Activated CD8-positive, alpha-beta memory T cell treated with anti-CD3 and anti-CD28 coated beads for 36 hours (primary cell): Measurements from ENCODE around the gene ARMH1. TPM values are rescaled to one million over a fixed set of nuclear protein-coding genes. Genes with fewer than 3 reads are reported as not detected.

Experiments used
- CTCF ChIA-PET: fragments of 350-600 bp; sonication (Branson Sonifier 250); formaldehyde crosslinking; loops from one replicate; lab custom pipeline; 2021; ENCODE audit warnings: antibody characterized with exemption; lab: Charles Lee
- POLR2A ChIA-PET: fragments of 350-600 bp; sonication (Branson Sonifier 250); formaldehyde crosslinking; loops from one replicate; lab custom pipeline; 2021; ENCODE audit warnings: antibody characterized with exemption; lab: Charles Lee
- total RNA-seq, 2 experiments: library from RNA; stranded (reverse); gene quantifications; one replicate each; pipeline ENCODE4 v1.2.3, GENCODE V29; 2021

ARMH1 gene
- total RNA-seq, 2 experiments from 2014 or later: 49.6 to 52.0 TPM

DNA sequence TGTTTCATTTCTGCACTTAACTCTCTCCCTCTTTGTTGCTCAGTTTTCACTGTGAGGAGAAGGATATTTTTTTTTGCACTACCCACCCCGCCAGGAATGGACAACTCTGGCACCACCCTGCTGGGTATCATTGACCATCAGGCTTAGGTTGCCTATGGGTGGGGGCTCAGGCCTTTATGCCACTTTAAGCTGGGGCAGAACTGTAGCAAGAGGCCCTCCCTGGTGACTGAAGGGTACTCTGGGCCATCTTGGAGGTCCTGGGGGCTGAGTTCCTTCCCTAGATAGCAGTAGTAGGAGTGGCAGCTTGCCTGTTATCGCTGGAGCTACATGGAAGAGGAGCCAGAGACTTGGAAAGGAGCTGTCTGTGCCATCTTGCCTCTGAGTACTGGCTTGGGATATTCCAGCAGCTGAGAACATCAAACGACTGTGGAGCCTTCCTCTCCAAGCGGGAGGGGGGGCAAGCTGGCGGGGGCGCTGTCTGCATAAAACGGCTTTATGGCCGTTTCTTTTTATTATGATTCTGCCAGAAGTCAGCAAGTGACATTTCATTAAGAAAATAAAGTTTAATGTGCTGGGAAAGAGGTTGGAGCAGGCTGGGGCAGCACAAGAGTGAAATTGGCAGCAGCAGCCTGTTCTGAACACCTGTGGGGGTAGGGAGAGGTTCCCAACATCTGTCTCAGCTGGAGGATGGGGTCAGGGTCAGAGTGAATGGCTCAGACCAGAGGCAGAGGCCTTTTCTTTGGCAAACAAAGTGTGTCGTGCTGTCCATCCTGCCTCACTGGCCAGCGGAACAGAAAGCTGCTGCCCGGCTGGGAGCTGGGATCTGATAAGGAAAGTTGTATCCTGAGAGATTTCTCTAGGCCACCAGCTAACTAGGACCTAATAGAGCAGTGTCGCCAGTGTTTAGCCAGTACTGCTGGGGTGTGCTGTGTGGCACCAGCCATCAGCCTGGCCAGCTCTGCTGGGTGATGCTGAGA is 33.1 kb upstream of the ARMH1 start:
- ChIA-PET POLR2A (interaction anchor here (0.9 kb wide), 1 partner anchor 9 kb away, joined by 4 read pairs; no protein-coding TSS in a partner anchor), CTCF (interaction anchor here (0.6 to 3.8 kb wide), 5 partner anchors 10 to 25 kb away, joined by 3 to 19 read pairs (median 5); no protein-coding TSS in a partner anchor)

DNA sequence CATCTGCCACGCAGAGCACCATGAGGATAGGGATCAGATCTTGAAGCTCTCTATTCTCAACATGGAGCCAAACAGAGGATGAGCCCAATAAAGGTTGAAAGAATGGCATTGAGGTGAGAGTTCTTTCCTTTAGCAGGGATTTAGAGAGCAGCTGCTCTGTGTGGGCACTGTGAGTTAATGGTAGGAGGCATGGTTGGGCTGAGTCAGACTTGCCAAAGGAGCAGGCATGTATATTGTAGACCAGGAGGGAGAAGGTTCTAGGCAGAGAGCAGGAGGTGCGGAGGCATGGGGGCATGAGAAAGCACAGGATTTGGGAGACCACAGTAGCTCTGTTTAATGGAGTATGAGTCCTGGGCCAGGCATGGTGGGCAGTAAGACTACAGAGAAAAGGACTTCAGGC is 32.3 kb upstream of the ARMH1 start:
- CTCF ChIA-PET: interaction anchor here (1.1 to 1.5 kb wide), 3 partner anchors 9 to 11 kb away, joined by 3 to 5 read pairs (median 5); no protein-coding TSS in a partner anchor
- POLR2A ChIA-PET: interaction anchor here (0.9 to 1.3 kb wide), 2 partner anchors 8 to 10 kb away, joined by 3 to 7 read pairs; no protein-coding TSS in a partner anchor

DNA sequence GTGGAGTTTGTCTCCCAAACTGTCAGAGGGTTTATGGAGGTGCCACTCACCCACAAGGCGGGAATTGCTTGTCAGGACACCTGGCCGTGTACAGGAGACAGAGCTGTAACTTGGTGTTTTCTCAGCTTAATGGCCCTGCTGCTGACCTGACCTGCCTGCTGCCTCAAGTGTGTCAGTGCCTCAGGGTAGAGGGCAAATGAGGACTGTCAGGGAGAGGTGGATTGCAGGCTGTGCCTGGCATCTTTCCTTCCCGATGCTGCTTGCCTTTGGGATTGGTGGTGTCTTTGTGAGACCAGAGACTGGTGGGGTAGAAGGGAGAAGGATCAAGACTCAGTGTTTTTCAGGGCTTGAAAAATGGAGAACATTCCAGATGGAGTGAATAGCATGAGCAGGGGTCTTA is 31.6 kb upstream of the ARMH1 start:
- POLR2A ChIA-PET: interaction anchor here (0.9 to 1.3 kb wide), 2 partner anchors 7 to 11 kb away, joined by 3 to 7 read pairs; no protein-coding TSS in a partner anchor
- CTCF ChIA-PET: interaction anchor here (0.6 kb wide), 1 partner anchor 144 kb away, joined by 3 read pairs; no protein-coding TSS in a partner anchor

DNA sequence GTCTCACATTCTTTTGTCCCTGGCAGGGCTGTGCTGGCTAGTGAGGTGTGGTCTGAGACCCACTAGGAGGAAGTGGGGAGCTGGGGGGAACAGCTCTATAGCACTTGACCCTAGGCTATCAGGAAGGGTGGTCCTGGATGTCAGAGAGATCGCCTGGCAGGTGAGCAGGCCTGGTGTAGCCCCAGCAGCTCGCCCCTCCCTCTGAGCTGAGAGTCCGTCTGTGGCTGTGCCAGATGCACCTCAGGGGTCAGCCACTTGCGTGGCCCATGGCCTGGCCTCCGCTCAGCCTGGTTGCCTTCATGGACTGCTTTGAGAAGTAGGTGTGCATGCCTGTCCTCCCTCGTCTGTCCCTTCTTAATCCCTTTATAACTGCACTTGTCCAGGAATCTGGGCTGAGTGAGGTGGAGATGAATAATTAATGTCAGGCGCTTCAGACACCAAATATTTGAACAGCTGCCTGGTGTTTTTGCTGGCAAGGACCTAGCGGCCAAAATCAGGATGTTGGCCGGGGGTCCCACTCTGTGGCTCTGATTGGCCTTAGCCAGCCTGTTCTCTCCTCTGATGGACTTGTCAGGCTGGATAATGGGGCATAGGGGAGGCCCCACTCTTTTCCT is 30.7 kb upstream of the ARMH1 start:
- CTCF ChIA-PET: interaction anchor here (1.1 kb wide), 1 partner anchor 9 kb away, joined by 4 read pairs; no protein-coding TSS in a partner anchor
- POLR2A ChIA-PET: no interaction called here

DNA sequence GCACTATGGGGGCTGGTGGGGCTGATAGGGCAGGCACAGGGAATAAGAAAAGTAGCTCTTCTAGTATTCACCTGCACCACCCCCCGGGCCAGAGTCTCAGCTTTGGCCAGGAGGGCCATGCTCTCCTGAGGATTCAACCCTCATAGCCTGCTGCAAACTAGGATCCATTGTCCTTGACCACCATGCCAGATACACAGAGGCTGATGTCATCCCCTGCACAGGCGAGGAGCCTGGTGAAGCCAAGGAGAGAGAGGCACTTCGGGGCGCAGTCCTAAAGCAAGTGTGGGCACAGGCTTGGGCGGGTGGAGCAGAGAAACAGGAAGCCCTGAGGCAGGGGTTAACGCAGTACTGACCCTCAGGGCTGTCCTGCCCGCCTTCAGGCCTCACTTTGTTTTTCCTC is 29.7 kb upstream of the ARMH1 start:
- ChIA-PET POLR2A (no interaction called here), CTCF (no interaction called here)

DNA sequence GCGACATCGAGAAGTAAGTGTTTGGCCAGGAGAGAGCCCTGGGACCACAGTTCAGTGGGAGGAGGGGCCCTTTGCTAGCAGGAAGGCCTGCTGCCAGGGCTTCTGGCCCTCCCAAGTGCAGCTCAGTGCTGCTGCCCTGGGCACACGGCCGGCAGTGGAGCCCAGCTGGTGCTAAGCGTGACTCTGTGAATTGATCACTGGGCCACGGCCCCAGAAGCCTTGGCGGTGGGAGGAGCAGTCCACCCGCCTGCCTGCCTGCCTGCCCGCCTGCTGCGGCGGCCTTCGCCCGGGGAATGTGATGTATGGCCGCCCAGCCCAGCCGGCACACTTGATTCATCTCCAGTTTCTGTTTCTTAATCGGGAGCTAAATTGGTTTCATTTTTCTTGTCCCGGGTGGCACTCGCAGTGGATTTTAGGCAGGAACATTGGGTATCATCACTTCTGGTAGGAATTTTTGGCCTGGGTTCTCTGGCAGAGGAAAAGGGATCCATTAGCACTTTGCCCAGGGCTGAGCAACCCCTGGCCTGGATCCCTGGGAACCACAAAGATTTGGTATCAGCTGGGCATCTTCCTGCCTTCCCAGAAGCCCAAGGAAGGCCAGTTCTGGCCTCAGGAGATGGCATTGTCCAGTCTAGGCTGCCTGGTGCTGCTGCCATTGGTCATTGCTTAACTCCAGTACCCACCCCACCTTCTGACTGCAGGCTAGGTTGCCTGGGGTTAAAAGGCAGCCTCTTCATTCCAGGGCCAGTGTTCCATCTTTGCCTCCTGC is 28.9 kb upstream of the ARMH1 start:
- ChIA-PET CTCF (no interaction called here), POLR2A (no interaction called here)

DNA sequence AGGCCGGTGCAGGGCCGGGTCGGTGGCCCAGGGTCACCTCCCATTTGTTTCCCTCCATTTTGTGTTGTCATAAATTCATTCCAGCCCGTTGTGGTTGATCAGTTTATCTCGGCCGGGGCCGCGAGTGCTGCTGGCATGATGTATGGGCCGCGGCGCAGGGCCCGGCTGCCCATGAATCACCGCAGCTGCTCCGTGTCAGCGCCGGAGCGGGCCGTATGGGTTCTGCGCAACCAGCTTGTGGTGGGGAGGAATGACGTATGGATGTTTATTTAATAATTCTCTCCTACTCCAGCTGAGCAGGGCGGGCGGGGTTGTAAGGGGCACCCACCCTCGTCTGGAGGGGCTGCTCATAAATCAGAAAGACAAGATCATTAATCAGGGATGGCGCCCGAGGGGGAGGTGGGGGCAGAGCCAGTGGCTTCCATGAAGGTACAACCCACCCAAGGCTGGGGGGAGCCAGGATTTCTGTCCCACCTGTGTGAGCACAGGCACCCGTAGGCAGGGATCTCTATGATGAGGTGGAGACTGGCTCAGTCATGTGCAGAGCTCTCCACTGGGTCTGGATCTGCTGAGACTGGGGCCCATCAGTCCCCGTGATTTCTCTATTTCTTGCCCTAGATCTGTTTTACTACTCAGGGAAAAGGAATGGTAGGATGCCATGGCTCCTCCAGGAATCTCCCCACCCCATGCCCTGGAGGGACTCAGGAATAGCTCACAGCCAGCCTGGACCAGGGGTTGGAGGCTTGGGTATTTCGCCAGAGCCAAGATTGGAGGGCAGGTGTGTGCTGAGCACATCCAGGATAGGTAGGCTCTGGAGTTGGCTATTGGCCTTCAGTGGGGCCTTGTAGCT is 28.0 kb upstream of the ARMH1 start:
- ChIA-PET POLR2A (interaction anchor here (1.0 kb wide), 1 partner anchor 14 kb away, joined by 4 read pairs; no protein-coding TSS in a partner anchor), CTCF (no interaction called here)

DNA sequence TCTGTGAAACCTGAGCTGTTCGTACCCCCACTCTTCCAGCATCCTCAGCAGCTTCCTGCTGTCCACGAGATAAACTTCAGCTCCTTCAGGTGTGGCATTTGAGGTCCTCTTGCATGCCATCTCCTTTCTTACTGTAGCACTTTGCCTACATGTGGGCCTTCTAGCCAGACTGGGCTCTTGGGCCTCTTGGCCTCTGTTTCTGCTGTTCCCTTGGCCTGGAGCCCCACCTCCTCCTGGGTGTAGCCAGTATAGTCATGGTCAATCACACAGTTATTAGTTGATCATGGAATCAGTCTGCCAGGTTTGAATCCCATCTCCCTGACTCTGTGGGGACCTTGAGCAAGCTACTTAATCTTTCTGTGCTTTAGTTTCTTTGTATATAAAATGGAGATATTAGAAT is 26.6 kb upstream of the ARMH1 start:
- ChIA-PET CTCF (interaction anchor here (0.5 to 0.6 kb wide), 2 partner anchors 622 to 928 kb away, joined by 3 to 4 read pairs; no protein-coding TSS in a partner anchor), POLR2A (interaction anchor here (1.0 to 1.1 kb wide), 2 partner anchors 16 to 17 kb away, joined by 4 to 5 read pairs; no protein-coding TSS in a partner anchor)

DNA sequence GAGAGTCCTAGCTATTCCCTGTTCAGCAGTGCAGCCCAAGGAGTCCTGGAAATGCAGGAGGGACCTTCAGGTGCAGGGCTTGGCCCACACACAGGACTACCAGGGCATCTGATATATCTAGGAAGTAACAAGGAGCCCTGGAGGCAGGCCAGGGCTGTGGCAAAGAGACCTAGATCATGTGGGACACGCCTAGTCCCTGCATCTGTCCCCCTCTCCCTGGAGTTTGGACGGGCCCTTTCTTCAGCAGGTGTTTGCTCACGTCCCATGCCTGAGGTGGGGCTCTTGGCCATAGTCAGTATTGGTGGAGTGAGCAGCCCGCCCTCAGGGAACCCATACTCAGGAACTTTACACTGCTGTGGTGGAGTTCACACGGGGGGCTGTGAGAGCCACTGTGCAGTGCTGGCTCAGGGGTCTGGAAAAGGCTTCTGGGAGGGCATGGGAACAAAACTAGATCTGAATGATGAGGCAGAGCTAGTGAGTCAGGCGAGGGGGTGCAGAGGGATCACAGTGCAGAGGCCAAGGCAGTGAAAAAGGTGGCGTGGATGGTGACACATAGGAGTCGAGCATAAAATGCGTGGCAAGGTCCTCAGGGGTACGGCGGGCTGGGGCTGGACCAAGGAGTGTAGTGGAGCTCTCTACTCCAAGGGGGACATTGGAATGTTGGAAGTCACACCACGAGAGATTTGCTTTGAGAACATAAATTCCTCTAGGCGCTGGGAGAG is 25.8 kb upstream of the ARMH1 start:
- ChIA-PET CTCF (interaction anchor here (0.5 to 0.6 kb wide), 2 partner anchors 71 to 929 kb away, joined by 3 to 5 read pairs; no protein-coding TSS in a partner anchor), POLR2A (interaction anchor here (1.1 kb wide), 1 partner anchor 17 kb away, joined by 5 read pairs; no protein-coding TSS in a partner anchor)

DNA sequence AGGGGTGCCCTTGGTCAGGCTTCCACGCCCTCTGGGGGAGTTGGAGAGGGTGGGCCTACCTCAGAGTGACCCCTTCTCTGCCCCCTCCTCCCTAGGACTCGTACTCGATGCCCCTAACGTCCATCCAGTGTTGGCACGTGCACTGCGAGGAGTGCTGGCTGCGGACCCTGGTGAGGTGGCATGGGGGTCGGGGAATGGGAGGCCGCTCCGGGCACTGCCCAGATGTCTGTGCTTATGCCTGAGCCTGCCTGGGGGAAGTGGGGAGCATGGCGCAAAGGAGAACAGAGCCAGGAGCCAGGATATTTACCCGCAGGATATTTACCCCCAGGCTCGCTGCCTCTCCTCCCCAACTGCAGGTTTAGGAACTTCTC is 24.7 kb upstream of the ARMH1 start:
- ChIA-PET POLR2A (interaction anchor here (1.0 kb wide), 1 partner anchor 7 kb away, joined by 3 read pairs; no protein-coding TSS in a partner anchor), CTCF (no interaction called here)

DNA sequence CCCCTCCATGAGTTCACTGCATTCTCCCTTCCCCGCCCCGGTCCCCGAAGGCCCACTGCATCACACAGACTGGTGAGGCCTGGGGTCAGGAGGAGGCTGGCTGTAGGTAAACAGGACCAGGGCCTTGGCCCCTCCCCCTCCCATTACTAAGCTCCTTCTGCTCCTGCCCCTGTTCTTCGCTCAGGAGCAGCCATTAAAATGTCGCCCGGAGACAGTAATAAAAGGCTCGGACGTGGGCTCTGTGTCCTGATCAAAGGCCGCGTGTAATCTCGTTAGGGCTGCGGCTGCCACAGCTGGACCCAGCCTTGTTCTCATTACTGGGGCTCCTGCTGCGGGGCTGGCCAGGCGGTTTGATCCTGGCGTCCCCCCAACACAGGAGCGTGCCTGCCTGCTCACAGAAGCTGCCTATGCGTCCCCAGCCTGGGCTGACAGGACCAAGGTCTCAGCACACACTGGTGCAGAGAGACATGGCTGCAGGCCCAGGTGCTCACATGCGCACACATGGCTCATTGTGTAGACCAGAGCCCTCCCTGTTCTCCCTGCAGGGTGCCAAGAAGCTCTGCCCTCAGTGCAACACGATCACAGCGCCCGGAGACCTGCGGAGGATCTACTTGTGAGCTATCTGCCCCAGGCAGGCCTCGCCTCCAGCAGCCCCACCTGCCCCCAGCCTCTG is 24.2 kb upstream of the ARMH1 start:
- POLR2A ChIA-PET: interaction anchor here (1.0 kb wide), 1 partner anchor 8 kb away, joined by 3 read pairs; no protein-coding TSS in a partner anchor
- CTCF ChIA-PET: no interaction called here

DNA sequence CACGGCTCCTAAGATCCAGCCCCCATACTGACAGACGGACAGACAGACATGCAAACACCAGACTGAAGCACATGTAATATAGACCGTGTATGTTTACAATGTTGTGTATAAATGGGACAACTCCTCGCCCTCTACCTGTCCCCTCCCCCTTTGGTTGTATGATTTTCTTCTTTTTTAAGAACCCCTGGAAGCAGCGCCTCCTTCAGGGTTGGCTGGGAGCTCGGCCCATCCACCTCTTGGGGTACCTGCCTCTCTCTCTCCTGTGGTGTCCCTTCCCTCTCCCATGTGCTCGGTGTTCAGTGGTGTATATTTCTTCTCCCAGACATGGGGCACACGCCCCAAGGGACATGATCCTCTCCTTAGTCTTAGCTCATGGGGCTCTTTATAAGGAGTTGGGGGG is 23.4 kb upstream of the ARMH1 start:
- CTCF ChIA-PET: interaction anchor here (1.0 to 2.9 kb wide), 6 partner anchors 9 to 273 kb away, joined by 3 to 27 read pairs (median 16); partner anchors contain the start of genes ARMH1 and TMEM53
- POLR2A ChIA-PET: interaction anchor here (2.2 kb wide), 1 partner anchor 19 kb away, joined by 9 read pairs; no protein-coding TSS in a partner anchor

DNA sequence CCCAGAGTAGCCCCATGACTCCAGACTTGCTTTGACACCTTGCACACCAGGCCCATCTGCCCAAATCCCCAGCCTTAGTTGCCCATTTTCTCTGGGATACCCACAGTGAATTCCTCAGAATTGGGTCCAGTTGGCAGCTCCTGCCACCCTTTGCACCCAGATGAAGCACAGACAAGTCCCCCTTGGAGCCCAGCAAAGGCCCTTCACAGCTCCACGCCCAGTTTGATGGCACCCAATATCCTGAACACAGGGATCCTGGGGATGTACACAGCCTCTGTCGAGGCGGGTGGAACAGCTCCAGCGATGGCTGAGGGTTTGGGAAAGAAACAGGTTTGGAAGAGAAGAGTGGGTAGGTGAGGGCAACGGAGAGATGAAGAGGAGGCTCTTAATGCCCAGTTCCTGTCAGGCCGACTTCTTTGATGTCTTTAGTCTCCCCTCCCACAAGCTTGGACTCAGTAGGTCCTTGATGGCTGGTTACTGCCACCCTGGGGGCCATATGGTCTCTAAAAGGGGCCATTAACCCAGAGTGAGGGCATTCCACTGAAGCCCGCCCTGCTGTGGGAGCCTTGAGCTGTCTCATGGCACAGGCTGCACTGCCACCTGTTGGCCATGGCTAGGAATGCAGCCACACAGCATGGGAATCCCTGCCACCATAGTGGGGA is 21.9 kb upstream of the ARMH1 start:
- POLR2A ChIA-PET: interaction anchor here (2.2 kb wide), 1 partner anchor 21 kb away, joined by 9 read pairs; no protein-coding TSS in a partner anchor
- CTCF ChIA-PET: interaction anchor here (0.6 to 2.9 kb wide), 29 partner anchors 9 to 482 kb away, joined by 3 to 27 read pairs (median 5); partner anchors contain the start of genes ARMH1, DMAP1 and TMEM53

DNA sequence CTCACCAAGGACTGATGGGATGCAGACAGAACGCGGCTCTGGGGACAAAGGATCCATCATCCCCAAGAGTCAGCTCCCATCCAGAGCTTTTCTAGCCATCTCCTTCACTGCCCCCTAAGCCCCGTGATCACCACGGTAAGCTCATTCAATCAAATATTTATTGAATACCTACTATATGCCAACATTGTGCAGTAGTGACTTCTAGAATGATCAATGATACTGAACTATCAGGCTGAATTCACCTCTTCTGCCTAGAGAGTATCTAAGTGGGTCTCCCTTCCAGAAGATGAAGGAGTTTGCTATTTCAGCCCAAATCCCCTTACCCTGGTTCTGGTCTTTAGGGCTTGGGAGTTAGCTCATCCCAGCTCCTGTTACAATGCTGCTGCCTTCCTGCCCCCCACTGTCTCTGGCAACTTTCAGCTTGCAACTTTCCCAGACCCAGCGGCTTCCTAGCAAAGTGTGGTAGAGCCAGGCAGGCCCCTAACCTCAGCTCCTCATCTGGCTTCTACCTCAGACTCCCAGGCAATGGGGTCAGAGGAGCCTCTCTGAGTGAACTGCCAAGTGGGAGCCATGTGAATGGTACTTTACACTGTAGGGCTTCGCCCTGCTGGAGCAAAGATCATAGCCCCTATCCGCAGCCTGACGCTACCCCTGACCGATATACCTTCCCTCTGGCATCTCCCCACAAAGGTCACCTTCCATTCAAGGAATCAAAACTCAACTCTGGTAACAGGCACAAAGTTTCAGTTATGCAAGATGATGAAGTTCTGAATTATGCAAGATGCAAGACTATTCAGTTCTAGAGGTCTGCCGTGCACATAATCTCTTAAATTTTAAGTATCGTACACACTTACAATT is 21.2 kb upstream of the ARMH1 start:
- ChIA-PET CTCF (interaction anchor here (0.6 to 2.9 kb wide), 27 partner anchors 9 to 482 kb away, joined by 3 to 27 read pairs (median 5); partner anchors contain the start of genes ARMH1, DMAP1 and TMEM53), POLR2A (interaction anchor here (2.2 kb wide), 1 partner anchor 21 kb away, joined by 9 read pairs; no protein-coding TSS in a partner anchor)
